GM12878 (cell line): ENCODE data around the gene NT5DC3. TPM values are rescaled to one million over a fixed set of nuclear protein-coding genes. Genes with fewer than 3 reads are reported as not detected.

Experiments
- ATAC-seq: fragments of 200-7000 bp; cut with Tn5 transposase; 3 replicates; pipeline ENCODE4 v1.9.1; 2020; ENCODE audit warnings: mild to moderate bottlenecking, moderate library complexity
- BruUV-seq: library from RNA; stranded (reverse); fragments of 400-500 nt; replicated peaks from 2 replicates; lab custom pipeline; 2021; lab: Mats Ljungman, UMichigan
- CTCF ChIA-PET: fragments of 300-600 bp; sonication (Branson Sonifier 250); formaldehyde crosslinking; extraction: SDS; loops from one replicate; lab custom pipeline; 2021; ENCODE audit warnings: inconsistent platforms; lab: Yijun Ruan, JAX
- POLR2A ChIA-PET: fragments of 350-600 bp; formaldehyde crosslinking; extraction: SDS; loops from one replicate; lab custom pipeline; 2021; ENCODE audit warnings: inconsistent platforms; lab: Charles Lee
- RAD21 ChIA-PET: fragments of 300-600 bp; sonication (Branson Sonifier 250); formaldehyde crosslinking; loops from one replicate; lab custom pipeline; 2023; ENCODE audit warnings: antibody characterized with exemption; ENCODE audit not compliant: unreplicated experiment; lab: Charles Lee
- SMC1A ChIA-PET: fragments of 300-600 bp; sonication (Branson Sonifier 250); formaldehyde crosslinking; loops from one replicate; lab custom pipeline; 2023; ENCODE audit not compliant: unreplicated experiment, uncharacterized antibody; lab: Charles Lee
- DNase-seq: peaks from one replicate; pipeline ENCODE4 v3.0.0-alpha.2; 2011; ENCODE audit warnings: low read depth, low spot score
- FAIRE-seq: peaks from 3 replicates; lab custom pipeline; 2011; peaks lifted over from hg19 to GRCh38; lab: Jason Lieb, UNC
- H2AFZ ChIP-seq: 2 replicates; pipeline ENCODE4 v1.6.0; 2011; ENCODE audit warnings: low read depth, low read length, control low read depth; ENCODE audit not compliant: control insufficient read depth
- H3K27ac ChIP-seq: 2 replicates; pipeline ENCODE4 v1.5.1; 2011; ENCODE audit warnings: control low read depth; ENCODE audit not compliant: control insufficient read depth, insufficient read depth
- H3K27me3 ChIP-seq, 2 experiments: replicated peaks in 1 of 2; 2 replicates each; pipeline versions ENCODE4 v1.6.0 to v1.6.1; 2011; ENCODE audit warnings: low read length in 1 of 2; ENCODE audit not compliant: control insufficient read depth in 2 of 2, insufficient read depth in 2 of 2
- H3K36me3 ChIP-seq, 2 experiments: 2 replicates each; pipeline ENCODE4 v1.5.1; 2011; ENCODE audit warnings: low read length in 1 of 2; ENCODE audit not compliant: control insufficient read depth in 2 of 2, insufficient read depth in 2 of 2
- H3K4me1 ChIP-seq: 2 replicates; pipeline ENCODE4 v1.6.1; 2011; ENCODE audit warnings: mild to moderate bottlenecking, low read length, moderate library complexity, mixed read lengths; ENCODE audit not compliant: control insufficient read depth, insufficient read depth
- H3K4me2 ChIP-seq: 2 replicates; pipeline ENCODE4 v1.6.0; 2011; ENCODE audit warnings: control low read depth; ENCODE audit not compliant: control insufficient read depth, insufficient read depth
- H3K4me3 ChIP-seq: fragments of 200-600 bp; sonication (generic); 2 replicates; pipeline ENCODE4 v1.5.1; 2016
- H3K79me2 ChIP-seq: 2 replicates; pipeline ENCODE4 v1.6.0; 2011; ENCODE audit warnings: low read length; ENCODE audit not compliant: control insufficient read depth, insufficient read depth
- H3K9ac ChIP-seq: 2 replicates; pipeline ENCODE4 v1.8.0; 2011; ENCODE audit warnings: low read length, control low read depth, mixed read lengths; ENCODE audit not compliant: control insufficient read depth, insufficient read depth
- H3K9me3 ChIP-seq: replicated peaks from 3 replicates; pipeline ENCODE4 v1.5.1; 2011; ENCODE audit warnings: mild to moderate bottlenecking, low read length; ENCODE audit not compliant: control insufficient read depth, insufficient read depth
- H4K20me1 ChIP-seq: 2 replicates; pipeline ENCODE4 v1.6.0; 2011; ENCODE audit not compliant: control insufficient read depth, insufficient read depth
- CBX5 ChIP-seq: sonication (generic); IDR thresholded peaks from 2 replicates; pipeline ENCODE4 v1.6.1; 2016; ENCODE audit warnings: low read depth, moderate library complexity, mild to moderate bottlenecking, inconsistent platforms
- CHD1 ChIP-seq: IDR thresholded peaks from 2 replicates; pipeline ENCODE4 v1.6.1; 2012; ENCODE audit warnings: low read depth, low read length, improper control_type of control experiment
- HDAC6 ChIP-seq: fragments of 200-600 bp; sonication (generic); IDR thresholded peaks from one replicate; pipeline ENCODE4 v1.8.0; 2017; ENCODE audit warnings: antibody characterized with exemption; ENCODE audit not compliant: unreplicated experiment
- MXI1 ChIP-seq: fragments of 150-350 bp; IDR thresholded peaks from 2 replicates; pipeline ENCODE4 v1.6.1; 2011; ENCODE audit warnings: low read depth, mild to moderate bottlenecking, inconsistent platforms, low read length, improper control_type of control experiment
- NFXL1 ChIP-seq: fragments of 450-650 bp; IDR thresholded peaks from 2 replicates; pipeline ENCODE4 v1.6.1; 2017; ENCODE audit warnings: antibody characterized with exemption, mild to moderate bottlenecking, borderline replicate concordance
- NR2C1 ChIP-seq: fragments of 450-650 bp; IDR thresholded peaks from 2 replicates; pipeline ENCODE4 v1.6.1; 2017; ENCODE audit warnings: antibody characterized with exemption, mild to moderate bottlenecking, moderate library complexity
- POU2F2 ChIP-seq: IDR thresholded peaks from 3 replicates; pipeline ENCODE4 v1.6.1; 2011; ENCODE audit warnings: low read depth, mild to moderate bottlenecking, low read length, borderline replicate concordance
- RAD21 ChIP-seq: IDR thresholded peaks from 2 replicates; pipeline ENCODE4 v1.6.1; 2011; ENCODE audit warnings: mild to moderate bottlenecking, low read depth, low read length, moderate library complexity; ENCODE audit not compliant: insufficient read depth
- TCF7 ChIP-seq: IDR thresholded peaks from 2 replicates; pipeline ENCODE4 v1.6.1; 2014; ENCODE audit warnings: antibody characterized with exemption, borderline replicate concordance
- WGBS: methylation state at CpG from one replicate; pipeline ENCODE4 v1.1.6; 2016; ENCODE audit warnings: low lambda C conversion rate; ENCODE audit not compliant: insufficient replicate concordance, insufficient coverage; ENCODE audit errors: missing lambda C conversion rate; 5-methylcytosine and 5-hydroxymethylcytosine counted together
- in situ Hi-C: fragments of 300-500 bp; cut with MboI; formaldehyde crosslinking; loops from 9 replicates; pipeline ENCODE4 v1.14.3; 2018; ENCODE audit warnings: mixed read lengths
- intact Hi-C: fragments of 100-400 bp; cut with micrococcal nuclease; formaldehyde crosslinking; loops from one replicate; pipeline ENCODE4 v1.14.2; 2022; ENCODE audit not compliant: unreplicated experiment
- polyA plus RNA-seq, 11 experiments: library from polyadenylated mRNA; depleted of rRNA in 4 of 11; unstranded in 6 of 11; stranded (reverse) in 5 of 11; fragments of >200 nt; fragmentation: Nextera tagmentation in 4 of 11; fragmentation: Illumina TruSeq in 1 of 11; extraction: Ambion mirVana in 4 of 11; extraction: Trizol in 1 of 11; gene quantifications; 1 replicate in 1 of 11; 2 replicates in 10 of 11; pipeline versions ENCODE4 v1.2.1 to v1.2.3, GENCODE V29; 2011 to 2016; ENCODE audit warnings: inconsistent platforms in 2 of 11, missing spikeins in 2 of 11, low read depth in 1 of 11
- total RNA-seq, 4 experiments: library from RNA; depleted of rRNA in 3 of 4; stranded (reverse); fragments of >200 nt in 3 of 4; fragmentation: Illumina TruSeq in 1 of 4; extraction: Trizol in 1 of 4; gene quantifications; 2 replicates each; pipeline versions ENCODE4 v1.2.1 to v1.2.3, GENCODE V29; 2013 to 2021
- TF ChIP-seq, protein P1 (sequence below): fragments of 450-650 bp; IDR thresholded peaks from 2 replicates; pipeline ENCODE4 v1.6.1; 2014; ENCODE audit warnings: mild to moderate bottlenecking
- TF ChIP-seq, protein P2 (sequence below): IDR thresholded peaks from 2 replicates; pipeline ENCODE4 v1.6.1; 2012; ENCODE audit warnings: low read depth, low read length, improper control_type of control experiment
- TF ChIP-seq, protein P3 (sequence below): fragments of 450-650 bp; IDR thresholded peaks from 2 replicates; pipeline ENCODE4 v1.6.1; 2017; ENCODE audit warnings: antibody characterized with exemption, mild to moderate bottlenecking, moderate library complexity
- TF ChIP-seq, protein P4 (sequence below): fragments of 150-350 bp; IDR thresholded peaks from 2 replicates; pipeline ENCODE4 v1.6.1; 2014; ENCODE audit warnings: mild to moderate bottlenecking, low read depth, low read length
- TF ChIP-seq, protein P5 (sequence below): IDR thresholded peaks from 2 replicates; pipeline ENCODE4 v1.6.1; 2011; ENCODE audit warnings: borderline replicate concordance, low read depth, mild to moderate bottlenecking, moderate library complexity, mixed read lengths, low read length; ENCODE audit not compliant: insufficient read depth; ENCODE audit errors: extremely low read length
- TF ChIP-seq, protein P6 (sequence below): fragments of 450-650 bp; IDR thresholded peaks from 2 replicates; pipeline ENCODE4 v1.6.1; 2016; ENCODE audit warnings: mild to moderate bottlenecking

Gene NT5DC3
- total and polyA plus RNA-seq, 10 of the 15 experiments (the other 5 are each of a cell fraction or from before 2014, with no cell fraction given): 2.0 to 12.4 (median 5.9) TPM

DNA sequence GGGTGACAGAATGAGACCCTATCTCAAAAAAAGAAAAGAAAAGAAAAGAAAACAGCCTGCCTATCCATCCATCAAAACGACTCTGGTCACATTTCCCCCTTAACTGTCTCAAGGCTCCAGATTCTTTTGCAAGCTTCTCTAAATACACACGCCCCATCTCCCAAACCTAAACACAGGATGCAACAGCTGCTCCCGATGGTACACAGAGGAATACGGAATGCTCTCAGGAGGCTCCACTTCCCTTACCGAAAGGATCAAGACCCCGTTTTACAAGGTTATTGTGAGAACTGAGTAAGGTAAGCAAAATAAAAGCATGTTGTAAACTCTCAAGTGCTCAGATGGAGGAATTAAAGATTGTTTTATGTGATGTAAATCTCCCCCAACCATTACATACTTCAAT, 62.3 kb downstream of the NT5DC3 start:
- H3K27ac ChIP-seq: no peak overlapping the region
- intact Hi-C loops: no loop called here
- no peak overlapping the region for H3K4me3 ChIP-seq
- ChIA-PET RAD21 (no interaction called here), POLR2A (no interaction called here), SMC1A (no interaction called here), CTCF (no interaction called here)
- H3K36me3 ChIP-seq: peaks cover 3 to 9% of the 10 kb centered on the region in 2 experiments; a peak in 2 of 4 replicates
- in situ Hi-C loops: no loop called here
- H3K4me2 ChIP-seq: no peak overlapping the region
- H4K20me1 ChIP-seq: no peaks in the 10 kb centered on the region
- no peak for FAIRE-seq
- no peaks in the 10 kb centered on the region for H3K27me3 ChIP-seq
- no peaks in the 10 kb centered on the region for H3K79me2 ChIP-seq
- no peak overlapping the region for H3K9ac ChIP-seq
- H2AFZ ChIP-seq: no peak overlapping the region
- DNase-seq: no peak
- no peaks in the 10 kb centered on the region for H3K9me3 ChIP-seq
- 93% methylated on average over 6 of the region's 6 CpGs for WGBS
- no peak for ATAC-seq
- no peaks in the 10 kb centered on the region for H3K4me1 ChIP-seq
- no TSS peak for BruUV-seq
- TF ChIP-seq TCF7 (no peak), HDAC6 (no peak), RAD21 (no peak), NR2C1 (no peak), POU2F2 (no peak), CBX5 (no peak), MXI1 (no peak), NFXL1 (no peak), CHD1 (no peak)
- TF ChIP-seq, protein P1, sequence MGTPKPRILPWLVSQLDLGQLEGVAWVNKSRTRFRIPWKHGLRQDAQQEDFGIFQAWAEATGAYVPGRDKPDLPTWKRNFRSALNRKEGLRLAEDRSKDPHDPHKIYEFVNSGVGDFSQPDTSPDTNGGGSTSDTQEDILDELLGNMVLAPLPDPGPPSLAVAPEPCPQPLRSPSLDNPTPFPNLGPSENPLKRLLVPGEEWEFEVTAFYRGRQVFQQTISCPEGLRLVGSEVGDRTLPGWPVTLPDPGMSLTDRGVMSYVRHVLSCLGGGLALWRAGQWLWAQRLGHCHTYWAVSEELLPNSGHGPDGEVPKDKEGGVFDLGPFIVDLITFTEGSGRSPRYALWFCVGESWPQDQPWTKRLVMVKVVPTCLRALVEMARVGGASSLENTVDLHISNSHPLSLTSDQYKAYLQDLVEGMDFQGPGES: no peak
- TF ChIP-seq, protein P2, sequence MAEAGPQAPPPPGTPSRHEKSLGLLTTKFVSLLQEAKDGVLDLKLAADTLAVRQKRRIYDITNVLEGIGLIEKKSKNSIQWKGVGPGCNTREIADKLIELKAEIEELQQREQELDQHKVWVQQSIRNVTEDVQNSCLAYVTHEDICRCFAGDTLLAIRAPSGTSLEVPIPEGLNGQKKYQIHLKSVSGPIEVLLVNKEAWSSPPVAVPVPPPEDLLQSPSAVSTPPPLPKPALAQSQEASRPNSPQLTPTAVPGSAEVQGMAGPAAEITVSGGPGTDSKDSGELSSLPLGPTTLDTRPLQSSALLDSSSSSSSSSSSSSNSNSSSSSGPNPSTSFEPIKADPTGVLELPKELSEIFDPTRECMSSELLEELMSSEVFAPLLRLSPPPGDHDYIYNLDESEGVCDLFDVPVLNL: no peak
- TF ChIP-seq, protein P3, sequence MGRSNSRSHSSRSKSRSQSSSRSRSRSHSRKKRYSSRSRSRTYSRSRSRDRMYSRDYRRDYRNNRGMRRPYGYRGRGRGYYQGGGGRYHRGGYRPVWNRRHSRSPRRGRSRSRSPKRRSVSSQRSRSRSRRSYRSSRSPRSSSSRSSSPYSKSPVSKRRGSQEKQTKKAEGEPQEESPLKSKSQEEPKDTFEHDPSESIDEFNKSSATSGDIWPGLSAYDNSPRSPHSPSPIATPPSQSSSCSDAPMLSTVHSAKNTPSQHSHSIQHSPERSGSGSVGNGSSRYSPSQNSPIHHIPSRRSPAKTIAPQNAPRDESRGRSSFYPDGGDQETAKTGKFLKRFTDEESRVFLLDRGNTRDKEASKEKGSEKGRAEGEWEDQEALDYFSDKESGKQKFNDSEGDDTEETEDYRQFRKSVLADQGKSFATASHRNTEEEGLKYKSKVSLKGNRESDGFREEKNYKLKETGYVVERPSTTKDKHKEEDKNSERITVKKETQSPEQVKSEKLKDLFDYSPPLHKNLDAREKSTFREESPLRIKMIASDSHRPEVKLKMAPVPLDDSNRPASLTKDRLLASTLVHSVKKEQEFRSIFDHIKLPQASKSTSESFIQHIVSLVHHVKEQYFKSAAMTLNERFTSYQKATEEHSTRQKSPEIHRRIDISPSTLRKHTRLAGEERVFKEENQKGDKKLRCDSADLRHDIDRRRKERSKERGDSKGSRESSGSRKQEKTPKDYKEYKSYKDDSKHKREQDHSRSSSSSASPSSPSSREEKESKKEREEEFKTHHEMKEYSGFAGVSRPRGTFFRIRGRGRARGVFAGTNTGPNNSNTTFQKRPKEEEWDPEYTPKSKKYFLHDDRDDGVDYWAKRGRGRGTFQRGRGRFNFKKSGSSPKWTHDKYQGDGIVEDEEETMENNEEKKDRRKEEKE: no peak
- TF ChIP-seq, protein P4, sequence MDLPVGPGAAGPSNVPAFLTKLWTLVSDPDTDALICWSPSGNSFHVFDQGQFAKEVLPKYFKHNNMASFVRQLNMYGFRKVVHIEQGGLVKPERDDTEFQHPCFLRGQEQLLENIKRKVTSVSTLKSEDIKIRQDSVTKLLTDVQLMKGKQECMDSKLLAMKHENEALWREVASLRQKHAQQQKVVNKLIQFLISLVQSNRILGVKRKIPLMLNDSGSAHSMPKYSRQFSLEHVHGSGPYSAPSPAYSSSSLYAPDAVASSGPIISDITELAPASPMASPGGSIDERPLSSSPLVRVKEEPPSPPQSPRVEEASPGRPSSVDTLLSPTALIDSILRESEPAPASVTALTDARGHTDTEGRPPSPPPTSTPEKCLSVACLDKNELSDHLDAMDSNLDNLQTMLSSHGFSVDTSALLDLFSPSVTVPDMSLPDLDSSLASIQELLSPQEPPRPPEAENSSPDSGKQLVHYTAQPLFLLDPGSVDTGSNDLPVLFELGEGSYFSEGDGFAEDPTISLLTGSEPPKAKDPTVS: no peak
- TF ChIP-seq, protein P5, sequence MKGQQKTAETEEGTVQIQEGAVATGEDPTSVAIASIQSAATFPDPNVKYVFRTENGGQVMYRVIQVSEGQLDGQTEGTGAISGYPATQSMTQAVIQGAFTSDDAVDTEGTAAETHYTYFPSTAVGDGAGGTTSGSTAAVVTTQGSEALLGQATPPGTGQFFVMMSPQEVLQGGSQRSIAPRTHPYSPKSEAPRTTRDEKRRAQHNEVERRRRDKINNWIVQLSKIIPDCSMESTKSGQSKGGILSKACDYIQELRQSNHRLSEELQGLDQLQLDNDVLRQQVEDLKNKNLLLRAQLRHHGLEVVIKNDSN: no peak
- TF ChIP-seq, protein P6, sequence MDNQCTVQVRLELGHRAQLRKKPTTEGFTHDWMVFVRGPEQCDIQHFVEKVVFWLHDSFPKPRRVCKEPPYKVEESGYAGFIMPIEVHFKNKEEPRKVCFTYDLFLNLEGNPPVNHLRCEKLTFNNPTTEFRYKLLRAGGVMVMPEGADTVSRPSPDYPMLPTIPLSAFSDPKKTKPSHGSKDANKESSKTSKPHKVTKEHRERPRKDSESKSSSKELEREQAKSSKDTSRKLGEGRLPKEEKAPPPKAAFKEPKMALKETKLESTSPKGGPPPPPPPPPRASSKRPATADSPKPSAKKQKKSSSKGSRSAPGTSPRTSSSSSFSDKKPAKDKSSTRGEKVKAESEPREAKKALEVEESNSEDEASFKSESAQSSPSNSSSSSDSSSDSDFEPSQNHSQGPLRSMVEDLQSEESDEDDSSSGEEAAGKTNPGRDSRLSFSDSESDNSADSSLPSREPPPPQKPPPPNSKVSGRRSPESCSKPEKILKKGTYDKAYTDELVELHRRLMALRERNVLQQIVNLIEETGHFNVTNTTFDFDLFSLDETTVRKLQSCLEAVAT: no peak
